GM19328 (cell line): ENCODE data around the gene HPCAL1.
"Not testable (repeated sequence)": the region's sequence is repeated elsewhere in the genome, so short reads cannot be mapped to it uniquely, and the experiment has no call there.

Experiments
- ATAC-seq: cut with Tn5 transposase; IDR thresholded peaks from one replicate; pipeline ENCODE4 v1.9.1; 2021; ENCODE audit warnings: mild to moderate bottlenecking, moderate library complexity; ENCODE audit not compliant: unreplicated experiment

The HPCAL1 gene

GRCh38 chr2:10449838-10450691 lies 147.4 kb downstream of the HPCAL1 start:
- no peak for ATAC-seq

- ATAC-seq, result no peak
Measured at GRCh38 chr2:10451819-10452218, 149.1 kb downstream of the HPCAL1 start.

GRCh38 chr2:10452312-10452711 lies 149.6 kb downstream of the HPCAL1 start:
- no peak for ATAC-seq

- ATAC-seq, result no peak
Measured at GRCh38 chr2:10452956-10453904, 150.5 kb downstream of the HPCAL1 start.

GRCh38 chr2:10453905-10454298 lies 151.2 kb downstream of the HPCAL1 start:
- ATAC-seq, result no peak

- ATAC-seq, result no peak
Measured at GRCh38 chr2:10454505-10454904, 151.8 kb downstream of the HPCAL1 start.

GRCh38 chr2:10457195-10457594 lies 154.5 kb downstream of the HPCAL1 start:
- ATAC-seq, result not testable (repeated sequence)

GRCh38 chr2:10457846-10458598 lies 155.3 kb downstream of the HPCAL1 start:
- no peak for ATAC-seq

- ATAC-seq, result no peak
Measured at GRCh38 chr2:10460366-10460796, 157.7 kb downstream of the HPCAL1 start.

GRCh38 chr2:10462178-10463083 lies 159.7 kb downstream of the HPCAL1 start:
- no peak for ATAC-seq

GRCh38 chr2:10465910-10466309 lies 163.2 kb downstream of the HPCAL1 start:
- no peak for ATAC-seq

- ATAC-seq, result no peak
Measured at GRCh38 chr2:10466801-10467200, 164.1 kb downstream of the HPCAL1 start.

- ATAC-seq, result no peak
Measured at GRCh38 chr2:10467401-10467800, 164.7 kb downstream of the HPCAL1 start.

GRCh38 chr2:10469301-10469700 lies 166.6 kb downstream of the HPCAL1 start:
- no peak for ATAC-seq

- ATAC-seq, result no peak
Measured at GRCh38 chr2:10469955-10470608, 167.4 kb downstream of the HPCAL1 start.

- ATAC-seq, result no peak
Measured at GRCh38 chr2:10471046-10471571, 168.4 kb downstream of the HPCAL1 start.

GRCh38 chr2:10471955-10472354 lies 169.3 kb downstream of the HPCAL1 start:
- ATAC-seq, result no peak

GRCh38 chr2:10473121-10473756 lies 170.5 kb downstream of the HPCAL1 start:
- ATAC-seq, result no peak
